NCI-H82 treated with DMSO at 0.1 percent for 48 hours (cell line): ENCODE measurements around the gene EML1.
"Not testable (repeated sequence)": the region's sequence is repeated elsewhere in the genome, so short reads cannot be mapped to it uniquely, and the experiment has no call there.

Source experiments
- DNase-seq: peaks from one replicate; lab custom pipeline; 2025; ENCODE audit not compliant: unreplicated experiment; lab: John Stamatoyannopoulos, UW

EML1 gene

DNA sequence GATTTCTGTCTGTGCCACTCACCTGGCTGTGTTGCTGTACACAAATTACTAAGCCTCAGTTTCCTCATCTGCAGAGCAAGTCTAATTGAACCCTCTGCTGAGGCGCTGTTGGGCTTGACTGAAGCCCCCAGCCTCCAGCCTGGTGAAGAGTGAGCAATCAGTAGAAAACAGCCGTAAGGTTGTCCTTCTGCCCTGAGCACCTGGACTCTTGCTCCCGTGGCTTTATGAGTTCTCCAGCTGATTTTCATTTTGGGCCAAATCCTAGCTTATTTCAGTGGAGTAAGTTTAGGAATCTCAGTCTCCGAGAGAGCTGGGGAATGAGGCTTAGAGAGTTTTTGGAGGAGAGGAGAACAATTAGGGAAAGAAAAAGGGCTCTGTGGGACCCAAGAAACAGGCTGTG is 138.1 kb downstream of the EML1 start:
- DNase-seq = no peak

DNA sequence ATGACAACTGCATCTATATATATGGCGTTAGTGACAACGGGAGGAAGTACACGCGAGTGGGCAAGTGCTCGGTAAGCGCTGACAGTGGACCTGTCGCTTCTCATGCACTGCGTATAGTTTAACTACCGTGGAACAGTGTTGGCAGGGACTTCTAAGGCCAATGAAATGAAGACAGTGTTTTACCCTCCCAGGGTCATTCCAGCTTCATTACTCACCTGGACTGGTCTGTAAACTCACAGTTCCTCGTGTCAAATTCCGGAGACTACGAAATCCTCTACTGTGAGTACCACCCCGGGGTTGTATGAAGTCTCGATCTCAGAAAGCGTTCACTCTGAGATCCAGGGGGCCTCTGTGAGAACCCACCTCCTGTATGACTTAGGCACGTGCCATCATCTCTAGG is 142.8 kb downstream of the EML1 start:
- DNase-seq = no peak

- DNase-seq = no peak
Observed at GRCh38 chr14:99936738-99937474, 143.7 kb downstream of the EML1 start.

DNA sequence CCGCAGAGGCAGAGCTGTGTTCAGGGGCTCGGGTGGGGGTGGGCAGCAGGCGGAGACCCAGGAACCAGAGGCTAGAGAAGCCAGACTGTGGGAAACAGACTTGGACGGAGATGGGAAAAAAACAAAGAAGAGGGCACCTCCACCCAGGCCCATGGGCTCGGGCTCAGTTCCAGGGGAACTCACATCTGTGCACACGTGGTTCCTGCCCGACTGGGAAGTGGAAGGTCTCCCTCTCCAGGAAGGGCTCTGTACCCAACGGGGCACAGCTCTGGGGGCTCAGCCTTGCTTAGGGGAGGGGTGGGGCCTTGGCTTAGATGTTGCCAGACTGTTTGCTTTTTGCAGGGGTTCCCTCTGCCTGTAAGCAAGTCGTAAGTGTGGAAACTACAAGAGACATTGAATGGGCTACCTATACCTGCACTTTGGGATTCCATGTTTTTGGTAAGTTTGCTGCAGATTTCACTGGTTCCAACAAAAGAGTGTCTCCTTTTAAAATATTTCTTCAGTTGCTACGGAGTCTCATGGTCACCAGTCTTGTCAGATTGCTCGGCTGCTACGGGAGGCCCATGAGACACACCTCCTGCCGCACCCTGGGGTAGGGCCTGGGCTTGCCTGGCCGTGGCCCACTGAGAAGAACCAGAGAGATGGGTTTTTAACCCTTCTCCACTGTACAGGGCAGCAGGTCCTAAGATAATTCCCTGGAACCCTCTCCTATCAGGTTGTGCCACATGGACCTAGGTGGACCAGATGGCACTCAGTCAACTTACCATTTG is 144.4 kb downstream of the EML1 start:
- DNase-seq = no peak

DNA sequence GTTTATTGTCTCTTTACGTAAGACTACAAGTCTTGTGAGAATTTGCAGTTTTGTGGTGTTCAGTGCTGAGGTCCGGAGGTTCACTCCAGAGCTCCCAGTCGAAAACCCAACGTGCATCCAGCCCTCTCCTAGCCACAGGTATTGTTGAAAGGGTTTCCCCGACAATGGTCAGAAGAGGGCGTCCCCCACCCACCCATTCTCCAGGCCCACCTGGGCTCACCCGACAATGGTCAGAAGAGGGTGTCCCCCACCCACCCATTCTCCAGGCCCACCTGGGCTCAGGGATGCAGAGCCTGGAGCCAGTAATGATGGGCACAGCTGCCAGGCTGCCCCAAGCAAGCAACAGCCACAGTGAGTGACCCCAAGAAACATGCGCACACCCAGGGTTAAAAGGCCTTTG is 145.2 kb downstream of the EML1 start:
- no peak for DNase-seq

- no peak for DNase-seq
Observed at GRCh38 chr14:99938896-99939295, 145.7 kb downstream of the EML1 start.

DNA sequence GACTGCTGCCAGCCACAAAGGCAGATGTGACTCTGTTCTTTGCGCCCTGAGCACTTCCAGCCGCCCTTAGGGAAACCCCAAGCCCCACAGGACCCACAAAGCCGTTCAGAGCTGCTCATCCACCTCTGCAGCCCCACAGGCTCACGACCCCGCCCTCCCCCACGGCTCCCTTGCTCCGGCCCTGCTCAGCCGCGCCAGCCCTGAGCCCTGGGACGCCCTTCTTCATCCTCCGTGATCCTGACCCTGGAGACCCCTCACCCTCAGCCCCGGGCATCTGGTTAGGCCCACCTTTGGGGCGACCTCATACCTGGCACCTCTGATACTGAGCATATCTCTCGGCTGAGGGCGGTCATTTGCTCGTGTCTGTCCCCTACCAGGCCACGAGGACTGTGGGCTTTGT is 146.2 kb downstream of the EML1 start:
- no peak for DNase-seq

- DNase-seq = no peak
Observed at GRCh38 chr14:99940064-99940463, 146.9 kb downstream of the EML1 start.

DNA sequence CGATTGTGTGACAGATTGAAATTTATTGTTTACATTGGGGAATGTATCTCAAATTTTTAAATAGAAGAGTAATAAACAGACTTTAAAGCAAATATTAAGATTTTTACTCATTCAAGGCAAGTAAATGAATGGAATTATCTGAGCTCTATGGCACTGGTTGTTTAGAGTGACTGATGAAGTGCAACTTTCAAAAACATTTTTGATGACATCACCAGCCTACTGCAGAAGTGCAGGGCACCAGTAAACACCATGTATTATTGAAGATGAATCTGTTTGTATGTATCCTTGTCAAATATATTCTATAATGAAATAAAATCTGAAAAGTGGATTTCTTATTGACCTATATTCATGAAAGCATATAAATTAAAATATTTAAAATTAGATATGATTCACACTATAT is 148.0 kb downstream of the EML1 start:
- DNase-seq = no peak

- no peak for DNase-seq
Observed at GRCh38 chr14:99943620-99944019, 150.4 kb downstream of the EML1 start.

GRCh38 chr14:99944241-99944651 is 151.0 kb downstream of the EML1 start:
- no peak for DNase-seq

GRCh38 chr14:99945732-99946651 is 152.8 kb downstream of the EML1 start:
- DNase-seq = no peak

GRCh38 chr14:99946652-99947489 is 153.7 kb downstream of the EML1 start:
- no peak for DNase-seq

DNA sequence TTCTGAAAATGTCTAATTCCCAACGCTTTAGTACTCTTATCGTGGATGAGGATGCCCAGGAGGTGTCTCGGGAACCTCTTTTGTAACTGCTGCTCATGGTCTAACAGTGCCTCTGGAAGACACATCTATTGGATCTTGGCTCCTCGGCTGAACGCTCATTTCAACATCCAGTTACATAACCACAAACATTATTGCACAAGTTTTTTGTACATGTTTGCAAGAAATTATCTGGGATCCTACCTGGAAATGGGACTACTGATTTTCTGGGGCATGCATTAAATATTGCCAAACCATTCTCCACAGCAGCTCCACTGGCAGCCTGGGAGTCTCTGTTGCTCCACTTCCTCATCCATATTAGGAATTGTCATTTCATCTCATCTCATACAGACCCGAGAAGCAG is 154.5 kb downstream of the EML1 start:
- DNase-seq = no peak

- DNase-seq = not testable (repeated sequence)
Observed at GRCh38 chr14:99949011-99949732, 156.0 kb downstream of the EML1 start.

DNA sequence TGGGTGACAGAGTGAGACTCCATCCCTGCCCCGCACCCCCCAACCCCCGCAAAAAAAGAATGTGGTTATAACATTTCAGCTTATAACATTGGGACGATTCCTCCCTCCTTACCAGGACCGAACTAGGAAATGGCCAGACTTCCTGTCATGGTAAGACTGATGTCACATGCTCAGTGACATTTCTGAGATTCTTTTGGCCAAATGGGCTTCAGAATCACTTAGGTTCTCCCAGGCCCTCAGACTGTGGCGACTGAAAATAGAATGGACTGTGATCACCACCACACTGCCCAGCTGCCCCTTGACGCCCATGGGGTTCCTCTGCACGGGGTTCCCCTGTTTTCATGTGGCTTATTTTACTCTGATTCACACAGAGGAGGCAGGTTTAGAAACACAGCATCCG is 157.0 kb downstream of the EML1 start:
- no peak for DNase-seq

DNA sequence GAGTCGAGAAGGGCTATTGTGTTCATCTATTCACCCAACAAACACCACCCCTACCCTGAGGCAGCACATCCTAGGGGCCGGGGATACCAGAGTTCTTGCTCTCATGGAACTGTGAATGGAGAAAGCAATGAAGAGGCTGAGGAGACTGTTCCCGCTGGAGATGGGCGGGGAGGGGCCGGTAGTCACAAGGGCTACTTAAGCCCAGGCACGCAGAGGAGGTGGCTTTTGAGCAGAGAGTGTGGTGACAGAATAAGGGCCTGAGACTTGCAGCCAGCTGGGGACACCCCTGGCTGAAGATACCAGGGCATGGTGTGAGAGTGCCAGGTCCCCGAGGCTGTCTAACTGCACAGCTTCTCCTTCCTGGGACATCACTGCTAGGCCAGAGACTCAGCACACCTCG is 157.9 kb downstream of the EML1 start:
- DNase-seq = no peak

DNA sequence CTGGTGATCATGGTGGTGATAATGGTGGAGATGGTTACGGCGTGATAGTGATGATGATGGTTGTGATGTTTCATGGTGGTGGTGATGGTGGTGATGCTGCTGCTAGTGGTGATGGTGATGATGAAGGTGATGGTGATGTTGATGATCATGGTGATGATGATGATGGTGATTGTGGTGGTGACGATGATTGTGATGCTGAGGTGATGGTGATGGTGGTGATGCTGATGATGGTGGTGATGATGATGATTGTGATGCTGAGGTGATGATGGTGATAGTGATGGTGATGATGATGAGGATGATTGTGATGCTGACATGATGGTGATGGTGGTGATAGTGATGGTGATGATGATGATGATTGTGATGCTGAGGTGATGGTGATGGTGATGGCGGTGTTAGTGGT is 158.8 kb downstream of the EML1 start:
- no peak for DNase-seq

GRCh38 chr14:99952453-99952852 is 159.2 kb downstream of the EML1 start:
- DNase-seq = no peak

DNA sequence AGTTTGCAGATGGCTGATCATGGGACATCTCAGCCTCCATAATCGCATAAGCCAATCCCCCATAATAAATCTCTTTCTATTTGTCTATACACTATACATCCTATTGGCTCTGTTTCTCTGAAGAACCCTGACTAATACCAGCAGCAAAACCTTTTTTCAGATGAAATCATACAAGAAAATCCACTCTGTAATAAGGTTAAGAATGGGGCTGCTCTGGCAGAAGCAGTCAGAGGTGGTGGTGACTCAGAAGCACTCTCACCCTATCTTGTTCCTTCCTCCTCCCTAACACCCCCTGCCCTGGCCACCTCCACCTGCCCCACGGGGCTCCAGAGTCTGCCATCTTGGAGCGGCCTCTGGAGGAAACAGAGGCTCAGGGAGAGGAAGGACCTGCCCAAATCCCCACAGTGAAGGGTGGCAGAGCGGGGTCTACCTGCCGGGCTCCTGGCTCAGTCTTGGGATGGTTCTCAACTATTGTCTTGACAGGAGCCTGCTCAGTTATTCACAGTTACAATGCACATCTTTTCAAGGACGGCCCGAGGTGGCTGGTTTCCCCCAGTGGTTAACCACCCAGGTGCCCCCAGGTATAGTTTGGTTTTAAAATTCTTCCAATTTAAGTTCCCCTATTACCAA is 162.7 kb downstream of the EML1 start:
- no peak for DNase-seq
